Fibroblast of lung (primary cell): ENCODE results near the gene GRPEL2. TPM values are rescaled to one million over a fixed set of nuclear protein-coding genes. Genes with fewer than 3 reads are reported as not detected.
A peak's percentile ranks its signal among the peaks of the same experiment; 100 is the strongest.

Source experiments
- DNase-seq, 2 donors: peaks; one replicate each; pipeline versions ENCODE4 v3.0.0 to v3.0.0-alpha.2; 2010; ENCODE audit warnings: low read depth in 2 of 2
- H2AFZ ChIP-seq: 2 replicates; pipeline ENCODE4 v1.5.1; 2012; ENCODE audit warnings: low read length, control low read depth, inconsistent platforms
- H3K27ac ChIP-seq: 2 replicates; pipeline ENCODE4 v1.5.1; 2011; ENCODE audit warnings: low read length, control low read depth; ENCODE audit not compliant: insufficient read depth
- H3K27me3 ChIP-seq: 2 replicates; pipeline ENCODE4 v1.5.1; 2011; ENCODE audit warnings: mild to moderate bottlenecking, low read length; ENCODE audit not compliant: control insufficient read depth, insufficient read depth
- H3K36me3 ChIP-seq: 2 replicates; pipeline ENCODE4 v1.5.1; 2011; ENCODE audit warnings: low read length; ENCODE audit not compliant: control insufficient read depth, insufficient read depth
- H3K4me1 ChIP-seq: 2 replicates; pipeline ENCODE4 v1.5.1; 2011; ENCODE audit warnings: low read length; ENCODE audit not compliant: control insufficient read depth, insufficient read depth; ENCODE audit errors: extremely low read depth
- H3K4me2 ChIP-seq: 2 replicates; pipeline ENCODE4 v1.5.1; 2011; ENCODE audit warnings: low read length, control low read depth; ENCODE audit not compliant: insufficient read depth; ENCODE audit errors: extremely low read depth
- H3K4me3 ChIP-seq, 4 experiments: fragments of 200-600 bp in 1 of 4; sonication (generic) in 1 of 4; replicated peaks in 1 of 4; 2 replicates each; pipeline ENCODE4 v1.5.1; 2011 to 2016; ENCODE audit warnings: low read length in 4 of 4, low read depth in 3 of 4, mild to moderate bottlenecking in 3 of 4, control low read depth in 2 of 4, inconsistent platforms in 1 of 4, mixed read lengths in 1 of 4; ENCODE audit not compliant: insufficient read depth in 1 of 4; ENCODE audit errors: control extremely low read depth in 1 of 4
- H3K79me2 ChIP-seq: 2 replicates; pipeline ENCODE4 v1.5.1; 2012; ENCODE audit warnings: mild to moderate bottlenecking, low read length, inconsistent platforms; ENCODE audit not compliant: control insufficient read depth, insufficient read depth
- H3K9ac ChIP-seq: 2 replicates; pipeline ENCODE4 v1.5.1; 2011; ENCODE audit warnings: mild to moderate bottlenecking, low read length, control low read depth; ENCODE audit not compliant: insufficient read depth
- H3K9me3 ChIP-seq: 2 replicates; pipeline ENCODE4 v1.5.1; 2012; ENCODE audit warnings: low read depth, low read length; ENCODE audit not compliant: control insufficient read depth, insufficient read depth
- H4K20me1 ChIP-seq: 2 replicates; pipeline ENCODE4 v1.5.1; 2011; ENCODE audit warnings: low read length; ENCODE audit not compliant: control insufficient read depth, insufficient read depth; ENCODE audit errors: extremely low read depth
- EZH2 ChIP-seq: IDR thresholded peaks from 2 replicates; pipeline ENCODE4 v1.5.1; 2012; ENCODE audit warnings: low read length, control low read depth, mild to moderate bottlenecking; ENCODE audit errors: missing control alignments
- polyA minus RNA-seq: library from RNA; depleted of rRNA, polyadenylated mRNA; stranded (reverse); fragments of >200 nt; gene quantifications from 2 replicates; pipeline ENCODE4 v1.2.3, GENCODE V29; 2011; ENCODE audit warnings: low replicate concordance
- polyA plus RNA-seq, 2 donors: library from polyadenylated mRNA; depleted of rRNA in 1 of 2; stranded (reverse) in 1 of 2; unstranded in 1 of 2; fragments of >200 nt; gene quantifications; 2 replicates each; pipeline ENCODE4 v1.2.1, GENCODE V29; 2011 to 2012; ENCODE audit warnings: missing spikeins in 1 of 2
- total RNA-seq: library from RNA; depleted of rRNA; stranded (reverse); fragments of >200 nt; gene quantifications from 2 replicates; pipeline ENCODE4 v1.2.1, GENCODE V29; 2014
- TF ChIP-seq, protein P1 (sequence below), 2 donors: IDR thresholded peaks in 1 of 2; conservative IDR thresholded peaks in 1 of 2; 1 replicate in 1 of 2; 2 replicates in 1 of 2; pipeline ENCODE4 v1.5.1; 2011 to 2012; ENCODE audit warnings: low read length in 2 of 2, control low read depth in 1 of 2, inconsistent platforms in 1 of 2, low read depth in 1 of 2, mild to moderate bottlenecking in 1 of 2

GRPEL2 gene, protein sequence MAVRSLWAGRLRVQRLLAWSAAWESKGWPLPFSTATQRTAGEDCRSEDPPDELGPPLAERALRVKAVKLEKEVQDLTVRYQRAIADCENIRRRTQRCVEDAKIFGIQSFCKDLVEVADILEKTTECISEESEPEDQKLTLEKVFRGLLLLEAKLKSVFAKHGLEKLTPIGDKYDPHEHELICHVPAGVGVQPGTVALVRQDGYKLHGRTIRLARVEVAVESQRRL
- total RNA-seq, result 29.6 and 30.8 TPM in 2 replicates
- polyA plus RNA-seq, result 14.9 and 15.3 TPM in 2 replicates
- 7.3 TPM in 2 replicates for polyA plus RNA-seq (2012)
- polyA minus RNA-seq, result 2.5 and 4.6 TPM in 2 replicates

- H3K27me3 ChIP-seq, result no peaks in the 10 kb centered on the region
Measured at GRCh38 chr5:149345147-149345891, at the start of gene GRPEL2. Gene GRPEL2 (plus strand): TSS chr5:149345499. CDS start chr5:149345540, 41 bp downstream.

DNA sequence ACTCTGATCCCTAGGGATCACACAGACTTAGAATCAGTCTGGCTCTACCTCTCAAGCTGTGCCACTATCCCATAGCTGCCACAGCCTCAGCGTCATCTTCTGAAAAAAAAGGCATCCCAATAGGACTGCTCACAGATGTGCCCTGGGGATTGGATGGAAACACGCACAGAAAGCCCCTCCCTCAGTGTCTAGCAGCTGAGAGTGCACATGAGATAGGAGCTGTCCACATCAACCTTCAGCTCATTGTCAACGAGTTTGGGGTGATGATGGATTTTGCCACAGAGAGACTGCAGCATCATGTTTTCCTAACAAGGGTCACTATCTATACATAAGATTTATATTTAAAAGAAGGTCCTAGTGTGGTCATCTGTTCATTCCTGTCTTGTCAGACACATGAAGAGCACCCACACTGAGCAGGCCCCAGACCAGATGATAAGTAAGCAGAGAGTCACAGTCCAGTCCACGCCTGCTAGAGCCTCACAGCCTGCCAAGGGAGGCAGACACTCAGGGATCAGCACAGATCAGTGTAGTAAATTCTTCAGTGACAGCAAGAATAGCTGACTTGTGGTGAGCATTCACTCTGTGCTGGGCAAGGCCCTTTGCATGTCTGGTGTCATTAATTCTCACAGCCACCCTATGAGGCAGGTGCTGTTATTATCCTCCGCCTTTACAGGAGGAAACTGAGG lies 47.8 kb upstream of the GRPEL2 start:
- no peak overlapping the region for H3K9ac ChIP-seq
- no peaks in the 10 kb centered on the region for H3K36me3 ChIP-seq
- no peaks in the 10 kb centered on the region for H3K9me3 ChIP-seq
- H3K27me3 ChIP-seq, result no peaks in the 10 kb centered on the region
- H3K4me3 ChIP-seq, result no peak overlapping the region
- H4K20me1 ChIP-seq, result no peaks in the 10 kb centered on the region
- no peak overlapping the region for H2AFZ ChIP-seq
- peak in 1 of 2 donors; percentile 9 for DNase-seq
- H3K79me2 ChIP-seq, result no peaks in the 10 kb centered on the region
- no peaks in the 10 kb centered on the region for H3K4me1 ChIP-seq
- TF ChIP-seq EZH2, result no peak
- TF ChIP-seq, protein P1, sequence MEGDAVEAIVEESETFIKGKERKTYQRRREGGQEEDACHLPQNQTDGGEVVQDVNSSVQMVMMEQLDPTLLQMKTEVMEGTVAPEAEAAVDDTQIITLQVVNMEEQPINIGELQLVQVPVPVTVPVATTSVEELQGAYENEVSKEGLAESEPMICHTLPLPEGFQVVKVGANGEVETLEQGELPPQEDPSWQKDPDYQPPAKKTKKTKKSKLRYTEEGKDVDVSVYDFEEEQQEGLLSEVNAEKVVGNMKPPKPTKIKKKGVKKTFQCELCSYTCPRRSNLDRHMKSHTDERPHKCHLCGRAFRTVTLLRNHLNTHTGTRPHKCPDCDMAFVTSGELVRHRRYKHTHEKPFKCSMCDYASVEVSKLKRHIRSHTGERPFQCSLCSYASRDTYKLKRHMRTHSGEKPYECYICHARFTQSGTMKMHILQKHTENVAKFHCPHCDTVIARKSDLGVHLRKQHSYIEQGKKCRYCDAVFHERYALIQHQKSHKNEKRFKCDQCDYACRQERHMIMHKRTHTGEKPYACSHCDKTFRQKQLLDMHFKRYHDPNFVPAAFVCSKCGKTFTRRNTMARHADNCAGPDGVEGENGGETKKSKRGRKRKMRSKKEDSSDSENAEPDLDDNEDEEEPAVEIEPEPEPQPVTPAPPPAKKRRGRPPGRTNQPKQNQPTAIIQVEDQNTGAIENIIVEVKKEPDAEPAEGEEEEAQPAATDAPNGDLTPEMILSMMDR (conservative IDR thresholded peaks at IDR 0.05 in 1 of 2, IDR thresholded peaks at IDR 0.05 in 1 of 2; ENCODE audit: low read depth in 1 of 2, low read length in 2 of 2), result no peak
- H3K27ac ChIP-seq, result no peak overlapping the region
- no peak overlapping the region for H3K4me2 ChIP-seq

More at GRCh38 chr5:149345147-149345891, at the start of gene GRPEL2:
- Histone ChIP-seq H3K27ac (peak within 1 kb of the TSS; percentile 74), H2AFZ (peak within 1 kb of the TSS; percentile 99), H4K20me1 (no peaks in the 10 kb centered on the region), H3K79me2 (peaks cover 22% of the 10 kb centered on the region), H3K4me2 (peak within 1 kb of the TSS; percentile 91), H3K4me3 (peak within 1 kb of the TSS; percentile 69 to 94 (median 83)), H3K4me1 (peaks cover 4% of the 10 kb centered on the region), H3K9ac (peak within 1 kb of the TSS; percentile 83), H3K36me3 (peaks cover 4% of the 10 kb centered on the region), H3K9me3 (no peaks in the 10 kb centered on the region)
- TF ChIP-seq, protein P1 (conservative IDR thresholded peaks at IDR 0.05 in 1 of 2, IDR thresholded peaks at IDR 0.05 in 1 of 2; ENCODE audit: low read depth in 1 of 2, low read length in 2 of 2), result no peak
- TF ChIP-seq EZH2, result no peak
- DNase-seq, result peak; percentile 98

- Histone ChIP-seq H3K4me3 (no peak overlapping the region), H3K9me3 (no peaks in the 10 kb centered on the region), H3K4me1 (no peaks in the 10 kb centered on the region), H4K20me1 (no peaks in the 10 kb centered on the region), H3K79me2 (no peaks in the 10 kb centered on the region), H3K9ac (no peak overlapping the region), H2AFZ (no peak overlapping the region), H3K4me2 (no peak overlapping the region), H3K27ac (no peak overlapping the region), H3K27me3 (no peaks in the 10 kb centered on the region), H3K36me3 (no peaks in the 10 kb centered on the region)
- no peak for TF ChIP-seq EZH2
- TF ChIP-seq, protein P1 (conservative IDR thresholded peaks at IDR 0.05 in 1 of 2, IDR thresholded peaks at IDR 0.05 in 1 of 2; ENCODE audit: low read depth in 1 of 2, low read length in 2 of 2), result no peak
- DNase-seq, result no peak
Measured at GRCh38 chr5:149298163-149298562, 47.1 kb upstream of the GRPEL2 start.
